NOMO-1 treated with dmso at 0.1 percent for 144 hours (cell line): Measurements from ENCODE around the gene GFRA1.

Source experiments
- DNase-seq: peaks from one replicate; lab custom pipeline; 2025; ENCODE audit not compliant: unreplicated experiment; lab: John Stamatoyannopoulos, UW

The GFRA1 gene

GRCh38 chr10:116241642-116242410 is 31.2 kb downstream of the GFRA1 start:
- no peak for DNase-seq

DNA sequence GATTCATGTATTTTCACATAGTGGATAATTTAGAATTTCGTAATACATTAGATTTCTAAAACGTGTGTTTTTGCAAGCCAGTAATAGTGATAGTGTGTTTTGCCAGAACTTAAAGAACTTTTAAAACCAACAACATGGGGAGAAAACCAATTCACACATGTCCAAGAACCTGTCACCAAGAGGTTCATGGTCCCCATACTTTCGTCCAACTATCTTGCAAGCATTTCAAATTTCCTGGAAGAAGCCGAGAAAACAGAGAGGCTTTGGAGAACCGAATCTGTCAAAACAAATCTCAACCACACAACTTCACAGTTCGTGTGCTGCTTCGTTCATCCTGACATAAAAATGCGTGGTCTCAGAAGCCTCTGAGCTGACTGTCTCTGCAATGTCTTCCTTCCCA is 31.9 kb downstream of the GFRA1 start:
- DNase-seq = no peak

DNA sequence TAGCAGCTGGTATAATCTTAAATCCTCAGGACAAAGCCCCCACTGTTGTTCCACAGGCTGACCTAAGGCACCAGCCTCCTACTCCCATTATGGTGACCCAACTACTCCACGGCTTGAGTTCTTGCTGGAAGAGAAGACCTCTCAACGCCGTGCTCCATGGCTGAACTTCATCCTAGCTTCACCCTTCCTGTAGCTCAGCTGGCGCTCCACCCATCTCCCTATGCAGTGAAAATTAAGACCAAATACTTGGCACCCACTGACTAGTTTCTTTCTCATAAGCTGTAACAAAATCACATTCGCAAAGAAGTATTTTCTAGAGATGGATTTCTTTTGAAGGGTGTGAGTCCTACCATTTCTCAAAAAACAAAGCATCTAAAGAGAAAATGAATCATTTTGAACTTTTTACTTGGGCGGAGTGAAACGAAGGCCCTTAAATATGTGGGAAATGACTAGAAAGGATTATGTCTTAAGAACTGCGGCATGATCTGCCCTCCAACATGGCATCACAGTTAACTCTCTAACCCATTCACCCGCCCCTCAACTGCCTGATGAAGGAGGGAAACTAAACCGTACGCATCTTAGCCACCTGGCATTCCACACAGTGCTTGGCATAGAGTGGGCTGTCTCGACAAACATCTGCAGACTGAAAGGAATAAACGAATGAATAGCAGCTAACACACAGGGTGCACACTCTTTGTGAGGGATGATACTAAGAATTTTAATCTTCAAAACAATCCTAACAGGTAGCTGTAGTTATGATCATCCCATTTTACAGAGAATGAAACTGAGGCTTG is 32.7 kb downstream of the GFRA1 start:
- DNase-seq = no peak

- DNase-seq = no peak
Observed at GRCh38 chr10:116239229-116239628, 33.8 kb downstream of the GFRA1 start.

DNA sequence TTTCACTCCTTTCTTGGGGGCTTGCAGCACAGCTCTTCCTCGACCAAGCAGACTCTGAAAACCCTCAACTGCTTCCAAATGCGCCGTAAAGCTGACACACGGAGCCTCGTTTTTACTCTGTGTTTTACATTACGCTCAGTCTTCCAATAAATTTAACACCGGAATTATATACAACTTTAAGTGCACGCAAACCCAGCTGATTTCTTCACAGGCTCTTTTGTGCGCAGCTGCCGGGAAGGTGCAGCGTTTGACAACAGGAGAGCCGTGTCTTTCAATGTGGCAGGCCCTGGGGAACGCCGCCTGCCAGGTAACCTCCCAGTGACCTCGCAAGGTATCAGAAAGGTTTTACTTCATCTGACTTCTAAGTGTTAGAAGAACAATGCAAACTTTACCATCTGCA is 35.0 kb downstream of the GFRA1 start:
- no peak for DNase-seq

- no peak for DNase-seq
Observed at GRCh38 chr10:116237260-116237659, 35.7 kb downstream of the GFRA1 start.

DNA sequence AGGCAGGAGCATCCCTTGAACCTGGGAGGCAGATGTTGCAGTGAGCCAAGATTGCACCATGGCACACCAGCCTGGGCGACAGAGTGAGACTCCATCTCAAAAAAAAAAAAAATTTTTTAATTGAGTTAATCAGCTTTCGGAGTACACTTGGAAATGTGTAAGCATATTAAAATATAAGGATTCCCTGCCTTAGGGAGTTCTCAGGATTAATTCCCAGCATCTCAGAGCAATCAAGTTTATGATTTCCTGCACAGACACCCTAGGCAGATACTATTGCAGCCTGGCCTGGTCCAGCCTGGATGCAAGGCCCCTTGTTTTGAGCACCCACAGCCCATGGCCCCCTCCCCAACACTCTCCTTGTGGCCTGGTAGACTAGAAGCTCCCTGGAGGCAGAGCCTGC is 39.8 kb downstream of the GFRA1 start:
- DNase-seq = no peak

GRCh38 chr10:116232613-116233012 is 40.4 kb downstream of the GFRA1 start:
- no peak for DNase-seq

- no peak for DNase-seq
Observed at GRCh38 chr10:116226766-116227165, 46.2 kb downstream of the GFRA1 start.

- no peak for DNase-seq
Observed at GRCh38 chr10:116226053-116226452, 47.0 kb downstream of the GFRA1 start.

DNA sequence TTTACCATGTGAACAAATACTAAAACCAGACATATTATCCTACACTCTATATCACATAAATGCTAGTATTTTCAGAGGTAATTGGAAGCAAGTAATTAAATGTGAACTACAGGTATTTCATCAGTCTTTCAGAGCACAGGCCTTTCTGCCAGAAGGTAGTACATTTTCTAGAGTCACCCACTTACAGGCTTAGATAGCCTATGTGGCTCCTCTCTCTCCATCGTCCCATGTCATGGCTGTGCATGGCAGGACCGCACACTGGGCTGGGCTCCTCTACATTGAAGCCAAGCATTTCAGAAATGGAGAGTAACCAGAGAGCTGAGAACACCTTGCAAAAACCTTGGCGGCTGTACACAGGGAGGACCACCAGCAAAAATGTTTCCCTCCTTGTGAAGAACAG is 49.7 kb downstream of the GFRA1 start:
- DNase-seq = no peak

- no peak for DNase-seq
Observed at GRCh38 chr10:116221053-116221452, 52.0 kb downstream of the GFRA1 start.

DNA sequence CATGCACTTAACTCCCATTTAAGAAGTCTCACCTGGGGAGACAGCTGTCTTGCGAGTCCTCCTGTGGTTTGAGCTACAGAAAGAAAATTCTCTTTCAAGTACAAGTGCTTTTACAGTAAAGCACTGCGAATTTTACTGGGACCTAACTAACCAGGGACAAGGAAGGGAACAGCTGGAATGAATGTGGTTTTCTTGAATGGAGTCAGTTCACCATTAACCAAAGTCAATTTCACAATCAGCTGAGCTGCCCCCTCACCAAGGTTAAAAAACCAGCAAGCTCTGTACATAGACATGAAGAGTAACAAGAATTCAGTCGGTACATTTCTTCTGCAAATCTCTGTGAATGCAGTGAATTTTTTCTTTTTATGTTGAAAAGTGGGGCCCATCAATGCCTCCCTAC is 56.3 kb downstream of the GFRA1 start:
- DNase-seq = no peak

DNA sequence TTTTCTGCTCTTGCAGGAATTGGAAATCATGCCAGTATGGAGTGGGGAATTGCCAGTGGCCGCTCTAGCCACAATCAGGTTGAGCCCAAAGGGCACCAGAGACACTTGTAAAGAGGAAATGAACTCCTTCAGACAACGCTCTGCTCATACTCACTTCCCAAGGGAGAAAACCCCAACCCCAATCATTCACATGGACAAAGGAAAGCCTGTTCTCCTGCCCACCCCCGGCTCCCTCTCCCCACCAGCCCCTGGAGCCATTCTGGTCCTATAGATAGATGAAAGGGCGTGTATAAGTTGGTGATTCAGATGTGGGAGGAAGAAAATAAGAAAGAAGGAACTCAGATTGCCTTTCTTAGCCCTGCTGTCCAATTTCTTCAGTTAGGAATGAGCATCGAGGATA is 57.4 kb downstream of the GFRA1 start:
- no peak for DNase-seq

DNA sequence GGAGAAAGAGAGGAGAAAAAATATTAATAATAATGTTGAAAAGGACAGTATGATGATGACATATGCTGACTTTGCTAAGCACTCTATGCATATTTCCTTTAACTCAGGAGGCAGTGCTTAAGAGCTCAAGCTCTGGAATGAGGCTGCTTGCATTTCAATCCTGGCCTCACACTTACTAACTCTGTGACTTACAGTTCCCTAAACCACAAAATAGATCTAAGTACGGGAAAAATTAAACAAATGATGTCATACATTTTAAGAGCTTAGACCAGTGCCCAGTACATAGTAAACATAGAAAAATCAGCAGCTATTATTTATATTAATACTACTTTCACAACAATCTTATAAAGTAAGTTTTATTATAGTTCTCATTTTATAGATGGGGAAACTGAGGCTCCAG is 61.3 kb downstream of the GFRA1 start:
- DNase-seq = no peak

DNA sequence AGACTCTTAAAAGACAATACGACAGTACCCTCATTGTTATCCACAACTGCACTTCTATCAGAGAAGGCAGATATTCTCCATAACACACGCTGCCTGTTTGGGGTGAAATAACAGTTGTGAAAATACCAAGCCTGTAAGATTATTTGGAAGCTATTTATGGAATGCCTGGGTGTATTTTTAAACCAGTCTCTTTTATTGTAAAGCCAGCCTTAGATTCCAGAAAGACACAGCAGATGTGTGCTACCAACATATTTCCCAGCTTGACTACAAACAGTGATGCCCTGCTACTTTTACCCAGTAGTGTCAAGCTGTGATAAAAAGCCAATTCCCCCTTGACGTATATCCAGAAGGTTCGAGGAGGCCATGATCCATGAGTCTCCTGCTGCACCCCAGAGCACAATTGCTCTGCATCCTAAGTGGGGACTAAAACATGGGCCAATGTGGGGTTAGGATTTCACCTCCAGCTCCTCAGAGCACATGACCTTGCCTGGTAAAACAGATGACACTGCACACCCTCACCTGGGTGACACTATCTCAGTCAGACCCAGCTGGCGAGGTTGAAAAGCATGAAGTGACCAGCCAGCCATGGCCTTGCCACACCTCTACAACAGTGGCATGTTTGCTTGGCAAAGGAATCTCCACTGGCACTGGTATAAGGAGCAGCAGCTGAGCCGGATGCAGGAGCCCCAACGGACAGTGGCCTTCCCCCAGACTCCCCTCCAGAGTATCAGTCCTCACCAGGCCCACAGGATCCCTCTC is 62.2 kb downstream of the GFRA1 start:
- DNase-seq = no peak

DNA sequence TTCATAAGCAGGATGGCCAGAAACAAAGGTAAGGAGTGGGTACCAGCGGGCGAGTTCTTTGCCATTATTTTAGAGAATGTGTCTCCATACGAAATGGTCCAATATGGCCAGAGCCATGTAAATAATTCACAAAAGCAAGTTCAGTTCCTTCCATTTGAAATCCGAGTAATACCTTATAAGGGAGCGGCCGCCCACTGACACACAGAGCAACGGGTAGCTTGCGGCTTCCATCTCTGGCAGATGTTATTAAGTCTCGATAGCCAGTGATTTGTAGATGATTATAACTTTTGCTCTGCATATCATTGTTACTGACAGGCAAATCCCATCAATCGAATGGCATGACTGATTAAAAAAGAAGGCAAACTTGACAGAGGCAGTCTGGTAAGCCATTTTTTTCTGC is 63.2 kb downstream of the GFRA1 start:
- no peak for DNase-seq

DNA sequence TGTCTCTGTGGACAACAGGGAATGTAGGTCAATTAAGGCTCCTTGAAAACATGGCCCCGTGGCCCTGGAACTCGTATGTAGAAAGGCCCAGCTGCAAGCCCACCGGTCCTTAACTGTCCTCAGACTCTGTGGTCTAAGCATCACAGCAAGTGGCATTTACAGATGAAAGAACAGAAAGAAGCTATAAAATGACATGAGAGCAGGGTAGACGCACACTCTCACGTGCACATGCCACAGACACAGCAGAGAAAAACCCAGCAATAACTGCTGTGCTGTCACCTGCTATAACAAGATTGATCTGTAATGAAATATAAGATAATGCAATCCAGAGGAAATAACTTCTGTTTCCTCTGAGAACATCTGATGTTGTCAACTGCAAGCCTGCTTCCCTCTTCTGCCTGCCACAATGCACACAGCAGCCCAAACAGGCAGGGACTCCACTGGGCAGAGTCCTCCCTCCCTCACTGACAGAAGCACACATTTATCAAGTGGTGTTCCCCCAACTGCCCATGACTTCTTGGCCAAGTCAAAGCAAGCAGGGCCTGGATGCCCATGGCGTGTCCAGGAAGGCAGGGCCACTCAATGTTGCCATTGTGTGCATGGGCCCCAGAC is 63.9 kb downstream of the GFRA1 start:
- DNase-seq = no peak

DNA sequence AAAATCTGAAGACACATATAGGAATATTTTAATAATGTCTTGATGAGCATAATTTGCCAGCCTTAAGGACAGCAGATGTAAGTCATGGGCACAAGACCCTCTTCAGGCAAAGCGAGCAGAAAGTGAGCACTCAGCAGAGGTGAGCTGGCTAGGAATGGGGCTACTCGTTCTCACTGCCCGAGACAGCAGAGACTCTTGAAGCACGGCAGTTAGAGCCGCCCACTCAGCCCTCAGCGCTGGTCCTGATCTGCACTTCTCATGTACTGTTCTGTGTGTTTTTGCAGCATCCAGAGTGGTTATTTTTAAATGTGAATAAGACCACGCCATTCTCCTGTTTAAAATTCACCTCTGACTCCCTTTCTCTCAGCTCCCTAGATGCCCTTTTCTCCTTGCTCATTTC is 65.3 kb downstream of the GFRA1 start:
- no peak for DNase-seq

DNA sequence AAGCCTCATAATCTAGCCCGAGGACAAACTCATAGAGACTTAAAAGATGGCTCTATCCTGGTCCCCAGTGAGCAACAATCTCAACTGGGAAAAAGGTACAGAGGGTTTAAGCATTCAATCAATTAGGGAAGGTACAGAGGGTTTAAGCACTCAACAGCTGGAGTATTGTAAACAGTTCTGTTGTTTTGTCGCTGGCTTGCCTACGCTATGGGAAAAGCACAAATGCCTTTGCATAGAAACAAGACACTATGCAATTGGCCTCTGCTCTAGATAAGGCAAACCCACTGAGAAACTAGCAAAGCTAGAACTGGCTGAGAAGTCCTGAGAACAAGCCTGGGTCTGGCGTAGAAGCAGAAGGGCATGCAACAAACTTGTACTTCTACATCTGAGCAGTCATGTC is 69.3 kb downstream of the GFRA1 start:
- no peak for DNase-seq

- DNase-seq = no peak
Observed at GRCh38 chr10:116201670-116202430, 71.2 kb downstream of the GFRA1 start.
